ENCODE results near the gene DTX4. TPM values are rescaled to one million over a fixed set of nuclear protein-coding genes. Genes with fewer than 3 reads are reported as not detected.

Gene DTX4
- polyA plus RNA-seq, 1 of the 3 experiments (the other 2 are of a cell fraction) = 0.05 TPM

GRCh38 chr11:59192446-59193020 is 20.6 kb downstream of the DTX4 start (continued):
- TF ChIP-seq RXRA (IDR thresholded peaks at IDR 0.05; ENCODE audit: borderline replicate concordance, low read depth) (no peak), NFIC (IDR thresholded peaks at IDR 0.05; ENCODE audit: borderline replicate concordance) (no peak), POLR2AphosphoS5 (IDR thresholded peaks at IDR 0.05; ENCODE audit: low read depth, low read length) (no peak), IRF3 (IDR thresholded peaks at IDR 0.05; ENCODE audit: low read depth, low read length) (no peak)
- TF ChIP-seq, protein P1, sequence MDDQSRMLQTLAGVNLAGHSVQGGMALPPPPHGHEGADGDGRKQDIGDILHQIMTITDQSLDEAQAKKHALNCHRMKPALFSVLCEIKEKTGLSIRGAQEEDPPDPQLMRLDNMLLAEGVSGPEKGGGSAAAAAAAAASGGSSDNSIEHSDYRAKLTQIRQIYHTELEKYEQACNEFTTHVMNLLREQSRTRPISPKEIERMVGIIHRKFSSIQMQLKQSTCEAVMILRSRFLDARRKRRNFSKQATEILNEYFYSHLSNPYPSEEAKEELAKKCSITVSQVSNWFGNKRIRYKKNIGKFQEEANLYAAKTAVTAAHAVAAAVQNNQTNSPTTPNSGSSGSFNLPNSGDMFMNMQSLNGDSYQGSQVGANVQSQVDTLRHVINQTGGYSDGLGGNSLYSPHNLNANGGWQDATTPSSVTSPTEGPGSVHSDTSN (IDR thresholded peaks at IDR 0.05) = no peak
- TF ChIP-seq, protein P2, sequence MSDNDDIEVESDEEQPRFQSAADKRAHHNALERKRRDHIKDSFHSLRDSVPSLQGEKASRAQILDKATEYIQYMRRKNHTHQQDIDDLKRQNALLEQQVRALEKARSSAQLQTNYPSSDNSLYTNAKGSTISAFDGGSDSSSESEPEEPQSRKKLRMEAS (IDR thresholded peaks at IDR 0.05; ENCODE audit: low read depth) = no peak

- 33% methylated on average over 10 of the region's 10 CpGs for WGBS (ENCODE audit: low lambda C conversion rate)
- Histone ChIP-seq H3K79me2 (ENCODE audit: insufficient read depth) (no peaks in the 10 kb centered on the region), H3K4me1 (ENCODE audit: control insufficient read depth in 1 of 2, insufficient read depth in 2 of 2, low read depth in 1 of 2, low read length in 1 of 2) (peaks cover 0 to 3% of the 10 kb centered on the region in 2 experiments; a peak in 1 of 4 replicates), H3K27me3 (ENCODE audit: insufficient read depth) (no peaks in the 10 kb centered on the region), H3K9me3 (no peaks in the 10 kb centered on the region), H3K4me3 (ENCODE audit: low read depth in 2 of 2, low read length in 1 of 2) (no peak overlapping the region), H3K4me2 (no peak overlapping the region), H3K27ac (ENCODE audit: low read depth in 2 of 2, low read length in 1 of 2) (no peak overlapping the region), H2AFZ (ENCODE audit: low read depth) (no peak overlapping the region), H3F3A (replicated peaks; ENCODE audit: insufficient read depth) (no peaks in the 10 kb centered on the region), H3K9me2 (no peaks in the 10 kb centered on the region), H4K20me1 (ENCODE audit: insufficient read depth) (no peaks in the 10 kb centered on the region), H3K9ac (no peak overlapping the region), H3K36me3 (replicated peaks in 1 of 2; ENCODE audit: control insufficient read depth in 1 of 2, insufficient read depth in 2 of 2, low read length in 1 of 2) (no peaks in the 10 kb centered on the region)
- no peak for TF ChIP-seq TAF1 (IDR thresholded peaks at IDR 0.05; ENCODE audit: borderline replicate concordance, low read depth, low read length)
- no peak for TF ChIP-seq RCOR1 (IDR thresholded peaks at IDR 0.05; ENCODE audit: low read length)
- TF ChIP-seq, protein P2 (IDR thresholded peaks at IDR 0.05; ENCODE audit: low read depth) = no peak
- no peak for TF ChIP-seq EZH2phosphoT487 (IDR thresholded peaks at IDR 0.05; ENCODE audit: borderline replicate concordance, low read depth)
- TF ChIP-seq IRF3 (IDR thresholded peaks at IDR 0.05; ENCODE audit: low read depth, low read length) = no peak
- no peak for TF ChIP-seq GABPA (IDR thresholded peaks at IDR 0.05; ENCODE audit: low read depth)
- TF ChIP-seq SMC3 (IDR thresholded peaks at IDR 0.05; ENCODE audit: low read depth, low read length) = no peak
- no peak for TF ChIP-seq FOXJ3 (CRISPR knock-in tag; IDR thresholded peaks at IDR 0.05)
- no peak for TF ChIP-seq MEF2A (IDR thresholded peaks at IDR 0.05; ENCODE audit: borderline replicate concordance, low read depth)
- TF ChIP-seq NRF1 (IDR thresholded peaks at IDR 0.05; ENCODE audit: low read depth, low read length) = no peak
- no peak for TF ChIP-seq REST (IDR thresholded peaks at IDR 0.05; ENCODE audit: low read depth, low read length)
- no peak for TF ChIP-seq GATA2 (CRISPR knock-in tag; IDR thresholded peaks at IDR 0.05)
- POLR2A ChIA-PET = interaction anchor here (0.6 kb wide), 1 partner anchor 20 kb away, joined by 3 read pairs; no protein-coding TSS in a partner anchor
- CTCF ChIA-PET = interaction anchor here (1.0 to 4.1 kb wide), 6 partner anchors 8 to 58 kb away, joined by 3 to 29 read pairs (median 4); partner anchors contain the start of gene DTX4
- no peak for DNase-seq
Measured at GRCh38 chr11:59193587-59194130, 21.7 kb downstream of the DTX4 start.
